Inflammatory macrophage treated with lipopolysaccharide for 4 hours (primary cell): ENCODE data around the gene PGAM2.

Source experiments
- DNase-seq: peaks from one replicate; pipeline ENCODE4 v3.0.0-alpha.2; 2020

PGAM2 gene

DNA sequence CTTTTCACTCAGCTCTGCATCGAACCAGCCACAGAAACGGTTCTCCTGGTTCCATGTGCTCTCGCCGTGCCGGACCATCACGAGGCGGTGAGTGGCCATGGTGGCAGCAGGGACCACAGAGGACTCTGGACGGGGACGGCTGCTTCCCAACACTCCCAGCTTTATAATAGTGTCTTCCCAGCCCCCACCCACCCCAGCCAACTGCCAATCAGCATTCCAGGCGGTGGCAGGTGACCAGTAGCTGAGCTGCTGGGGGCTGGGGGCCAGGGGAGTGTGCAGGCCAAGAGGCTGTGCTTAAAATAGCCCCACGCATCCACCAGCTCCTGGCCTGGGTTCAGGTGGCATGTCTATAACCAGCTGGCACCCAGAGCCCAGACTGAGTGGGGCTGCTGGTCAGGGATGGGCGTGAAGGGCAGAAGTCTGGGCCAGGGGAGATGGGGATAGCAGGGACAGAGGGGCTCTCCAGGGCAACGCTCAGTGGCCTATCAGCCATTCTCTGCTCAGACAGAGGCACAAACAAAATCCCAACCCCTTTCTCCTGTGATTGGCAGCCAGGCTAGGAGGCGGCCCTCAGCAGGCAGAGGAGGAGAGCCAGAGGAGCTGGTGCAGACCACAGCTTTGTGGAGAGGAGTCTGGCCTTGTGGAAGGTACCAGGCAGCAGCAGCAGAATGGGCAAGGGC lies at the start of gene PGAM2:
Gene PGAM2, minus strand, starts transcription at position 137 of the 680 bp plus-strand sequence. Its CDS starts 38 bp downstream, at position 99.
- no peak for DNase-seq

GRCh38 chr7:44114586-44115310 lies 49.4 kb upstream of the PGAM2 start:
- no peak for DNase-seq

- no peak for DNase-seq
These were observed 48.5 kb upstream of the PGAM2 start for GRCh38 chr7:44113764-44114354.

DNA sequence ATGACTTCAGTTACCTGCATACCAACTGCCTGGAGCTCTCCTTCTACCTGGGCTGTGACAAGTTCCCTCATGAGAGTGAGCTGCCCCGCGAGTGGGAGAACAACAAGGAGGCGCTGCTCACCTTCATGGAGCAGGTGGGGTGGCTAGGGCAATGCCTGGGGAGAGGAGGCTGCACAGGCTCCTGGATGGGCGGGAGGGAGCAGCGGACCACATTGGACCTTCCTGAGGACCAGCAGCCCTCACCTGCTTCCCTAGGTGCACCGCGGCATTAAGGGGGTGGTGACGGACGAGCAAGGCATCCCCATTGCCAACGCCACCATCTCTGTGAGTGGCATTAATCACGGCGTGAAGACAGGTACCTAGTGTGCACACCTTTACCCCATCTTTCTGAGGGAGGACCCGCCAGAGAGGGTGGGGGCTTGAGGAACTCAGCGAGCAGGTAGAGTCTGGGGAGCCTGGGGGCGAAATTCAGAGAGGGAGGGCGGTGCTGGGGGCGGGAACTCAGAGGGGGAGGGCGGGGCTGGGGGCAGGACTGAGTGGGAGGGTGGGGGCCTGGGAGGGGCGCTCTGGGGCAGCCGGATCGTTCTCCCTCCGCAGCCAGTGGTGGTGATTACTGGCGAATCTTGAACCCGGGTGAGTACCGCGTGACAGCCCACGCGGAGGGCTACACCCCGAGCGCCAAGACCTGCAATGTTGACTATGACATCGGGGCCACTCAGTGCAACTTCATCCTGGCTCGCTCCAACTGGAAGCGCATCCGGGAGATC lies 47.8 kb upstream of the PGAM2 start:
- no peak for DNase-seq

GRCh38 chr7:44112231-44112996 lies 47.0 kb upstream of the PGAM2 start:
- no peak for DNase-seq

GRCh38 chr7:44111761-44112160 lies 46.4 kb upstream of the PGAM2 start:
- no peak for DNase-seq

DNA sequence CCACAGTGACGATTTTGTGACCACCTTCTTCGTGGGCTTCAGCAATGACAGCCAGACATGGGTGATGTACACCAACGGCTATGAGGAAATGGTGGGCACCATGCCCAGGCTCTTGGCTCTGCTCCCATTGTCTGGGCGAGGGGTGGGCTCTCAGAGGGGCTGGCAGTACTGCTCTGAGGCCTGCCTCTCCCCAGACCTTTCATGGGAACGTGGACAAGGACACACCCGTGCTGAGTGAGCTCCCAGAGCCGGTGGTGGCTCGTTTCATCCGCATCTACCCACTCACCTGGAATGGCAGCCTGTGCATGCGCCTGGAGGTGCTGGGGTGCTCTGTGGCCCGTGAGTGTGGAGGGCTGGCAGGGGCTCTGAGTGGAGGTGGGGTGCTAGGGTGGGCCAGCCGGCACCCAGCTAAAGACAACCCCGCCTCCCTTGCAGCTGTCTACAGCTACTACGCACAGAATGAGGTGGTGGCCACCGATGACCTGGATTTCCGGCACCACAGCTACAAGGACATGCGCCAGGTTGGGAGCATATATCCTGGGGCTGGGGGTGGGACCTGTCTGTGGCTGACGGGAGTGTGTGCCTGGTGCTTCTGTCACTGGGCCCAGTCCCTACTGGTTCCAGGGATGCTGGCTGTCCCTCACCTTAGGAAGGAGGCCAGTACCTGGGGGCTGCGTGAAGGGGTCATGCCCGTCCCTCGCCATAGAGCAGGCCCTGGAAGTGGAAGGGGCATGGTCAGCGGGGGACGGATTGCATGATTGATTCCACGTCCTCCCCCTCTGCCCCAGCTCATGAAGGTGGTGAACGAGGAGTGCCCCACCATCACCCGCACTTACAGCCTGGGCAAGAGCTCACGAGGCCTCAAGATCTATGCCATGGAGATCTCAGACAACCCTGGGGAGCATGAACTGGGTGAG lies 45.6 kb upstream of the PGAM2 start:
- DNase-seq, result no peak

GRCh38 chr7:44109991-44110390 lies 44.6 kb upstream of the PGAM2 start:
- no peak for DNase-seq

DNA sequence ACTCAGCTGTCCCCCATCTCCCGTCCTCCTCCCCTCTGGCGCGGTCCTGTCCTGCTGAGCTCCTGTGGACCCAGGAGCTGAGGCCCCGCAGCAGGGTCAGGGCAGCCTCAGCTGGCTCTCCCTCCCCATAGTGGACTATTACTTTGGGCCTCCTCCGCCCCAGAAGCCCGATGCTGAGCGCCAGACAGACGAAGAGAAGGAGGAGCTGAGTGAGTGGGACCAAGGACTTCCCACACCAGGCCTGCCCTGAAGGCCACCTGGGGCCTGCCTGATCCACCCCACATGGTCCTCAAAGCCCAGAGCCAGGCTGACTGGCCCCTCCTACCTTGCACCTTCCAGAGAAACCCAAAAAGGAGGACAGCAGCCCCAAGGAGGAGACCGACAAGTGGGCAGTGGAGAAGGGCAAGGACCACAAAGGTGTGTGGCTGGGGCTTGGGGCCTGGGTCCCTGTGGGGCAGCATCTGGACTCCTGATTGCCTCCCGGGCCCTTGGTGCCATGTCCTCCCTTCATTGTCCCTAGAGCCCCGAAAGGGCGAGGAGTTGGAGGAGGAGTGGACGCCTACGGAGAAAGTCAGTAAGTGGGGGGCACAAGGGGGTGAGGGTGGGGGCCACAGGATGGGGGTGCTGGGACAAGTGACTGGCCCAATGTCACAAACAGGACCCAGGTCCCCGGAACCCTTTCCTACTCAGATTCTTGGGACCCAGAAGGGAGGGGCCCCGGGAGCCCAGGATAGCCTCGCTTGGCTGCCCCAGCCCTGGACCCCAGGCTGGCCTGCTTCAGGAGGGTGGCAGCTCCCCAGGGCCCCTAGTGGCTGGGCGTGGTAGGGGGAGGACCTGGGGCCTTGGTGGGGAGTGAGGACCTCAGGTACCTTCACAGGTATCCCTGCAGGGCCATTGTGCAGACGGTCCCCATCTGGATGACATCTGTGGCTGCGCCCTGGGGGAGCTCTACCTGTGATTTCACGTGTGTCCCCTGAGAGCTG lies 43.7 kb upstream of the PGAM2 start:
- no peak for DNase-seq

DNA sequence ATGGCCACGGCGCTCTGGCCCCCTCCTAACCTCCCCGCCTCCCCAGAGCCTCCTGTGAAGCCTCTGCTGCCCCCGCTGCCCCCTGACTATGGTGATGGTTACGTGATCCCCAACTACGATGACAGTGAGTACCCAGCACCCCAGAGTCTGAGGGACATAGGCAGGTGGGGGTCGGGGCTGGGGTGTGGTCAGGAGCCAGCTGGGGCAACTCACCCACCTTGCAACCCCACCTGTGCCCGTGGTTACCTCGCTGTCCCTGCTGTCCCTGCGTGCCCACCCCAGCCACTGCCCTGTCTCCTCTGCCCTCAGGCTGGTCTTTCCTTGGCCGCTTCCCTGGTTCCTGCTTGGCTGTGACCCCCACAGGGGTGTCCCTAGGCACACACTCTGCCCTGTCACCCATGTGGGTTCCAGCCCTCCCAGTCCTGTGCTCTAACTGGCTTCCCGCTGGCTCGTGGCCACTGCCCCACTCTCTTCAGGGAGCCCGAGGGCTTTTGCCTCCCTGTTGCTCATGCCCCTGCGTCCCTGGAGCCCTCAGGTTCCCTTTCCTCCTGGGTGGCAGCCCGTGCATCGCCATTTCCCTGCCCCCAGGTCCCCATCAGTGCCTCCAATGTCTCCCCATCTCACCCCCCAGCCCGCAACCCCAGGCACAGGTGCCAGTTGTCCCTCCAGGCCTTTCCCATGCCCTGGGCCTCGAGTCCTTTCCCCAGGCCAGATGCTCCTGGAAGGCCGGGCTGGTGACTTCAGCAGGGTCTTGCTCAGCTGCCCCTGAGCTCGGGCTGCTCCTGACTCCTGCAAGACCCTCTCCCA lies 42.8 kb upstream of the PGAM2 start:
- DNase-seq, result no peak

GRCh38 chr7:44107116-44107960 lies 42.0 kb upstream of the PGAM2 start:
- DNase-seq, result no peak

GRCh38 chr7:44106311-44107065 lies 41.1 kb upstream of the PGAM2 start:
- no peak for DNase-seq

GRCh38 chr7:44105832-44106231 lies 40.5 kb upstream of the PGAM2 start:
- no peak for DNase-seq

DNA sequence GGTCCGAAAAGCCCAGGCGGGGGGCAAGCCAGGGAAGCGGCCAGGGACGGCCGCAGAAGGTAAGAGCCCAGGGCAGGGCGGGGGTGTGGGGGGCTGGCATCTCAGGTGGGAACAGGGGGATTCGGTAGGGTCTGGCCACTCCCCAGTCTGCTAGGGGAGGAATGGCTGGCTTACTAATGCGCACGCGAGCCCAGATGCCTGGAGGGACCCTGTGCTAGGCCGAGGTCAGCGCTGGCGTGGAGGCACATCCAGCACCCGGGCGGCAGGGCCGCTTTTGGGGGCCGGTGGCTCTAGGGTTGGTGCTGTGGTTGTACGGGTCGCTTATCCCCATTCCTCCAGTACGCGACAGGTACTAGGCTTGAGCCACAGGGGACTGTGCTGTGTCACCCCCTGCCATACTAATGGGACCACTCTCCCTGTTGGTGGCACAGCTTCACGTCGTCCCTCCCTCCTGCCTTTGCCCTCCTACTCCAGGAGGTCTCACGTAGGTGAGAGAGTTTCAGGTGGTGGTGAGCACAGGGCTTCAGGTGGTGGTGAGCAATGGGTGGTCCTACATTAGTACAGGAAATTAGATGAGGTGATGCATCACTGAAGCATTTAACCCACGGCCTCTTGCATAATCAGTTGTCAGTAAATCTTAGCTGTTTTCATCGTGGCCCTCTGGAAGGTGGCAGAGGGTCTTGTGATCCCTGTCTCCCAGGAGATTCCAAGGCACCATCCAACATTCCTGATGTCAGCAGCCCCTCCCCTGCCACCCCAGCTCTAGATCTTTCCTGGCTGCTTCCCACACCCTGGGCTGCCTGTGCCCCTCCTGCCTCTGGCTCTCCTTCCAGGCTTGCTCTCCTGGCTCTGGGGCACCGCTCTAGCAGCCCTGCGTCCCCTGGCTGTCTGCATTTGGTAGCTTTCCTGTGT lies 39.7 kb upstream of the PGAM2 start:
- DNase-seq, result no peak

- DNase-seq, result no peak
These were observed 38.8 kb upstream of the PGAM2 start, which contains the start of gene AEBP1 for GRCh38 chr7:44103923-44104859. Gene AEBP1 (plus strand): TSS chr7:44104345. CDS start chr7:44104666, 321 bp downstream.
